Glomerular endothelial cell (primary cell): ENCODE measurements around the gene CDK4. TPM values are rescaled to one million over a fixed set of nuclear protein-coding genes. Genes with fewer than 3 reads are reported as not detected.

Experiments
- DNase-seq: peaks from one replicate; pipeline ENCODE4 v3.0.0-alpha.2; 2011; ENCODE audit warnings: low read depth, low spot score; ENCODE audit errors: extremely low read depth
- total RNA-seq: library from RNA; depleted of rRNA; stranded (reverse); fragments of >200 nt; gene quantifications from 2 replicates; pipeline ENCODE4 v1.2.3, GENCODE V29; 2015

The CDK4 gene
- total RNA-seq, 1 donor from 2014 or later = 160 TPM

- DNase-seq = no peak
Observed at GRCh38 chr12:57772429-57773322, 20.6 kb upstream of the CDK4 start, which contains the start of gene EEF1AKMT3. Gene EEF1AKMT3, plus strand, starts transcription at chr12:57772614. Its CDS starts 111 bp downstream, at chr12:57772725.

GRCh38 chr12:57771873-57772428, 19.8 kb upstream of the CDK4 start, which contains the start of gene METTL1:
Gene METTL1, minus strand, starts transcription at chr12:57772105. Its CDS starts 22 bp downstream, at chr12:57772083.
- DNase-seq = peak; percentile 77

GRCh38 chr12:57771236-57771872, 19.2 kb upstream of the CDK4 start:
- no peak for DNase-seq

- no peak for DNase-seq
Observed at GRCh38 chr12:57770734-57771133, 18.6 kb upstream of the CDK4 start.

GRCh38 chr12:57769594-57769993, 17.5 kb upstream of the CDK4 start:
- DNase-seq = no peak

- DNase-seq = no peak
Observed at GRCh38 chr12:57767876-57768275, 15.8 kb upstream of the CDK4 start.

GRCh38 chr12:57767305-57767698, 15.2 kb upstream of the CDK4 start:
- no peak for DNase-seq

GRCh38 chr12:57766464-57767304, 14.6 kb upstream of the CDK4 start, which contains the start of gene CYP27B1:
Gene CYP27B1, minus strand, starts transcription at chr12:57767078. Its CDS starts 37 bp downstream, at chr12:57767041.
- no peak for DNase-seq

GRCh38 chr12:57765698-57766463, 13.8 kb upstream of the CDK4 start:
- no peak for DNase-seq

GRCh38 chr12:57765003-57765697, 13.0 kb upstream of the CDK4 start:
- DNase-seq = no peak

GRCh38 chr12:57764662-57765002, 12.5 kb upstream of the CDK4 start:
- no peak for DNase-seq

- no peak for DNase-seq
Observed at GRCh38 chr12:57763881-57764661, 12.0 kb upstream of the CDK4 start.

GRCh38 chr12:57762463-57762862, 10.4 kb upstream of the CDK4 start:
- DNase-seq = no peak

- no peak for DNase-seq
Observed at GRCh38 chr12:57761391-57761998, 9.4 kb upstream of the CDK4 start.

GRCh38 chr12:57760347-57760982, 8.4 kb upstream of the CDK4 start:
- DNase-seq = no peak

- DNase-seq = no peak
Observed at GRCh38 chr12:57759360-57759980, 7.4 kb upstream of the CDK4 start.
